HG03139 (cell line): ENCODE measurements around the gene PPP2R5E.
"Not testable (repeated sequence)": the region's sequence is repeated elsewhere in the genome, so short reads cannot be mapped to it uniquely, and the experiment has no call there.

ENCODE experiments used
- ATAC-seq: cut with Tn5 transposase; IDR thresholded peaks from one replicate; pipeline ENCODE4 v1.9.1; 2021; ENCODE audit not compliant: unreplicated experiment

Gene PPP2R5E

DNA sequence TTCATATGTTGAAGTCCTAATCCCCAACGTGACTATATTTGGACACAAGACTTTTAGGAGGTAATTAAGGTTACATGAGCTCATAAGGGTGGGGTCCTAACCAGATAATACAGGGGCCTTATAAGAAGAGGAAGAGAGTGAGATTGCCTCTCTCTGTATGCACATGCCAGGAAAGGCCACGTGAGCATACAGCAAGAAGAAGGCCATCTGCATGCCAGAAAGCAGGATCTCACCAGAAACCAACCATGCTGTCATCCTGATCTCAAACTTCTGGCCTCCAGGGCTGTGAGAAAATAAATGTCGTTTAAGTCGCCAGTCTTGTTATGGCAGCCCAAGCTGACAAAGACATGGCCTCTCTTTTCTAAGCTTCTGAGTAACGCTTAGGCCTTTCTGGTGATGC, 155.5 kb downstream of the PPP2R5E start:
- no peak for ATAC-seq

GRCh38 chr14:63383776-63384367, 159.3 kb downstream of the PPP2R5E start:
- peak; percentile 90 for ATAC-seq

GRCh38 chr14:63378444-63378843, 164.7 kb downstream of the PPP2R5E start:
- ATAC-seq: no peak

DNA sequence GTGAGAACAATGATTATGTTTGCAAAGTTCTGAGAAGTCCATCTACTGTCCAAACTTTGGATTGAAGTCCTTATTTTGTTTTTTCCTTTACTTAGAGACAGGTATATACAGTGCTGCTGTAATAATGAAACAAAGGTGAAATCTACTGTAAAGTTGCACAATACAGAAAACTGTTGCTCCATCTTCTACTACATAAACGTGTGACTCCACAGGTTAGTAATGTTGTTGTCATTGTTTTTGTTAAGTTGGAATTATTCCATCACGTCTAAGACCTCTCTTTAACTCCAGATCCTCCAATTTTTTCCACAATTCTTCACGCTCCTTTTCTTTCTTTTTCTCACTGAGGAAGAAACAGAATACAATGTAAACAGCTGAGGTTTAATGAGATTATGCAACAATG, 167.4 kb downstream of the PPP2R5E start:
- no peak for ATAC-seq

GRCh38 chr14:63371613-63372012, 171.6 kb downstream of the PPP2R5E start:
- not testable (repeated sequence) for ATAC-seq

DNA sequence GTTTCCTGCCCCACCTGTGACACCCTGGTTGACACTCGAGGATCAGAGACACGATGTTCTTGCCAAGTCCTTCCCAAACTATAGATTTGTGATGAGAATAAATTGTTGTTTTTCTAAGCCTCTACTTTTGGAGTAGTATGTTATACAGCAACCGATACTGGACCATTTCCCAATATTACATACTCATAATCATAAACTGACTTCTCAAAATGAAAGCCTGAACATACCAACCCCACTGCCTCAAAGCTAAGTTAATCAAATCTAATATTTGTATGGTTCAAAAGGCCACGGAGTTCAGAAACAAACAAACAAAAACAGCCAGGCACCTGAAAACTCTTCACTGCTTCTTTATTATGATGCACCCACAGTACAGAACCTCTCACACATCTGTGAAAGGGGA, 172.1 kb downstream of the PPP2R5E start:
- no peak for ATAC-seq

- ATAC-seq: no peak
Observed at GRCh38 chr14:63367742-63368364, 175.3 kb downstream of the PPP2R5E start.

DNA sequence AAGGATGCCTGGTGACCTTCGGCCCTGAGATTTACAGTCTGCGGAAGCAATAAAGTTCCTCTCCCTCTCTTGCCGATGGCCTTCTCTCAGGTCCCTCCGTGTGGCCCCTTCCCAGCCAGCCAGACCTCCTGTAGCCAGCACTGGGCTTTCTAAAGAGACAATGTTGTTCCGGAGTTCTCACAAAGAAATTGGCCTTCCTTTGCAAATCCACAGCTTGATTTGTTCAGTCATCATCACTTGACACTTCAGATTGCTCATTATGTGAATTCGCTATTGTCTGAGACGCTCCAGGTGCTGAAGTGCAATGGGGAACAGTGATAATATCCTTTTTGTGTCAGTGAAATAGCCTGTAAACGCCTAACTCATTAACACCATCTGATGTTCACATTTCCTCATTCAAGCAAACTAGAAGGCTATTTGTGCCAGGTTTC, 180.8 kb downstream of the PPP2R5E start:
- ATAC-seq: no peak

- no peak for ATAC-seq
Observed at GRCh38 chr14:63361790-63362189, 181.4 kb downstream of the PPP2R5E start.

DNA sequence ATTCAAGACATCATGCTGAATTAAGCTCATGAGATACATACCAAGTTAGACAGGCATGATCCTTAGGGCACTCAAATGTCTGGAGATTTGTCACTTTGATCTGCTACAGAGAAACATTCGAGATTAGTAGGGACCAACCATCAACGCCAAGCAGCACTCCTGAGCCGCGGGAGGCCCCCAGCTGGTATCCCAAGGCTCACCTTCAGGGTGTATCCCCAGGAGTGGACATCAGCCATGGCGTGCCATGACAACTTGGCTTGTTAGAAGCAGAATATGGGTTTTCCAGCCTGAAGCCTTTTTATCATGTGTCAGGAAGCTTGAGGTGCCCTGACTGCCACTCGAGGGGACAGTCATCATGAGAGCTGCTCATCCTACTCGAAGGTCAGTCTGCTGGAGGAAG, 185.3 kb downstream of the PPP2R5E start:
- no peak for ATAC-seq

DNA sequence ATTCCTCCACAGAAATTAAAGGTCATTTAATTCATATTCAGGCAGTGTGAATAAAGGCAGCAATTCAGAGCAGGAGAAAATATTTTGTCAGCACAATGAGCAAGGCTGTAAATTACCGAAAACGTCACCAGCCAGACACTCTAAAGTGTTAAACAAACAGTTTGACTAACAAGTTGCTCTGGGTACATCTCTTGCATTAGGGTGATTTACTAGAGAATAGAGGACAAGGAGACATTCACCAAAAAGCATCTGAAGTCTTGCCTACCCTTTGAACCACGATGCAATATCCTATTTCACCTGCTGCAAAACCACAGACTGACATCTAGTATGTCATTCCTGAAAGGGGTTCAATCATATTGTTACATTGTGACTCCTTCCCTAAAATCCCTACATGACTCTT, 197.4 kb downstream of the PPP2R5E start:
- ATAC-seq: no peak

GRCh38 chr14:63344336-63344735, 198.8 kb downstream of the PPP2R5E start:
- ATAC-seq: no peak

- ATAC-seq: no peak
Observed at GRCh38 chr14:63343878-63344277, 199.3 kb downstream of the PPP2R5E start.

- no peak for ATAC-seq
Observed at GRCh38 chr14:63342371-63342770, 200.8 kb downstream of the PPP2R5E start.

GRCh38 chr14:63328787-63329737, 214.1 kb downstream of the PPP2R5E start:
- no peak for ATAC-seq

DNA sequence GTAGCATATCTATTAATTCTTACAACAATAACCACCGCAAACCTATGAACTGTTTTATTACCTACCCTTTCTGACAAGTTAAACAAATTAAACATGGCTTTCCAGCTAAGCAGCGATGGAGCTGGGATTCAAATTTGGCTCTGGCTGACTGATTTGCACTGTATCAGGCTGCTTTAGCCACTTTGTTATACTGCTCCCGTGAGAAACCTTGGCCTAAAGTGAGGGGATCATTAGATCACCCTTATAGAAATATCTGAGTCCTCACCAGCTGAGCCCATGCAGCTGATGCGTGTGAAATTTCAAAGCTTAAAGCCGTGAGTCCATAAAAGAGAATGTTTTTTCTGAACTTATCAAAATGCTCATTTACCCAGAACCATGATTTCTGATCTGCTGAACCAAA, 216.3 kb downstream of the PPP2R5E start:
- ATAC-seq: no peak

- no peak for ATAC-seq
Observed at GRCh38 chr14:63322897-63323573, 220.1 kb downstream of the PPP2R5E start.

- ATAC-seq: no peak
Observed at GRCh38 chr14:63322472-63322871, 220.7 kb downstream of the PPP2R5E start.
